IPS DF 6.9 (cell line): Measurements from ENCODE around the gene TMEM229A.
"Not testable (repeated sequence)": the region's sequence is repeated elsewhere in the genome, so short reads cannot be mapped to it uniquely, and the experiment has no call there.

Experiments used
- DNase-seq: peaks from one replicate; pipeline ENCODE4 v3.0.0-alpha.2; 2013; ENCODE audit warnings: low read depth, low spot score
- H3K27ac ChIP-seq: one replicate; pipeline ENCODE4 v1.5.1; 2013; ENCODE audit warnings: low read length, control low read depth
- H3K27me3 ChIP-seq: 2 replicates; pipeline ENCODE4 v1.6.1; 2013; ENCODE audit warnings: mild to moderate bottlenecking, low read length; ENCODE audit not compliant: control insufficient read depth, insufficient read depth
- H3K36me3 ChIP-seq: 2 replicates; pipeline ENCODE4 v1.6.1; 2013; ENCODE audit warnings: low read length; ENCODE audit not compliant: control insufficient read depth, insufficient read depth
- H3K4me1 ChIP-seq: 2 replicates; pipeline ENCODE4 v1.6.1; 2013; ENCODE audit warnings: low read length; ENCODE audit not compliant: control insufficient read depth, insufficient read depth
- H3K4me3 ChIP-seq: 2 replicates; pipeline ENCODE4 v1.5.1; 2013; ENCODE audit warnings: mild to moderate bottlenecking, low read length
- H3K9me3 ChIP-seq: 2 replicates; pipeline ENCODE4 v1.6.1; 2013; ENCODE audit warnings: low read length, inconsistent platforms; ENCODE audit not compliant: control insufficient read depth, insufficient read depth
- whole genome bisulfite sequencing: extraction: QIAGEN DNeasy Blood & Tissue Kit; methylation state at CpG from one replicate; pipeline ENCODE4 v1.1.7; 2013; ENCODE audit warnings: mixed read lengths, missing lambda C conversion rate; ENCODE audit not compliant: insufficient read length, insufficient coverage; 5-methylcytosine and 5-hydroxymethylcytosine counted together

Gene TMEM229A

DNA sequence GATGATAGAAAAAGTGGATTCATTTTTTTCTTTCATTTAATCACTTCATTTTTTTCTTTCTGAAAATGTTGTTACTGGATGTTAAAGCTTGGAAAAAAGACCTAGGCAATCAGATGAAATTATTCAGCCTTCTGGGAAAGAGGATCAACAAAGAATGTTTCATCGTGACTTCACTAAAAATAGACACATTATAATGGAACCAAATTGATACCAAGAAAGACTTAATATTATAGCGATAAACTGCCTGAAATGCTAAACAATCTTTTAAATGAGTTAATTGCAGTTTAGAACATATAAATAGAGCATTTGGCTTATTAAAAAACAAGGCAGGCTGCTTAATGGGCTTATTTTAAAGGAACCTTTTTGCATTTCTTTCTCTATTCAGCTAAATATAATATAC, 25.6 kb upstream of the TMEM229A start:
- Histone ChIP-seq H3K27ac (no peak overlapping the region), H3K36me3 (no peaks in the 10 kb centered on the region), H3K9me3 (no peaks in the 10 kb centered on the region), H3K27me3 (no peaks in the 10 kb centered on the region), H3K4me3 (no peak overlapping the region), H3K4me1 (no peaks in the 10 kb centered on the region)
- no CpG with 5 or more reads among the region's 2 CpGs for WGBS
- no peak for DNase-seq

DNA sequence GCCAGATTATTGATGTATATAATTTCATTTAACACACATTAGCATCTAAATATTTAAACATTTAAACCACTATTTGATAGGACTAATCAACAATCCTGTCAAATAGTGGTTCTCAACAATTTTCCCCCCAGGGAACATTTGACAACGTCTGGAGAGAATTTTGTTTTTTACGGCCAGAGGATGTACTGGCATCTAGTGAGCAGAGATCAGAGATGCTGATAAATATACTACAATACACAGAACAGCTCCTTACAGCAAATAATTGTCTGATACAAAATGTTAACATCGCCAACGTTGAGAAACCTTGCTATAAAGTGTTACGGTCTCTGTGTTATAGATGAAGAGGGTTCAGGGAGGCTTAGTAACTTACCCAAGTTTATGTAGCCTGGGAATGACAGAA, 25.0 kb upstream of the TMEM229A start:
- H3K36me3 ChIP-seq = no peaks in the 10 kb centered on the region
- no peaks in the 10 kb centered on the region for H3K4me1 ChIP-seq
- WGBS = no CpG with 5 or more reads among the region's 5 CpGs
- no peaks in the 10 kb centered on the region for H3K27me3 ChIP-seq
- DNase-seq = no peak
- no peak overlapping the region for H3K4me3 ChIP-seq
- no peak overlapping the region for H3K27ac ChIP-seq
- H3K9me3 ChIP-seq = no peaks in the 10 kb centered on the region

GRCh38 chr7:124056234-124056633, 23.4 kb upstream of the TMEM229A start:
- Histone ChIP-seq H3K4me1 (no peaks in the 10 kb centered on the region), H3K36me3 (no peaks in the 10 kb centered on the region), H3K27ac (no peak overlapping the region), H3K27me3 (no peaks in the 10 kb centered on the region), H3K9me3 (no peaks in the 10 kb centered on the region), H3K4me3 (no peak overlapping the region)
- no peak for DNase-seq
- no CpG with 5 or more reads among the region's 1 CpG for WGBS

DNA sequence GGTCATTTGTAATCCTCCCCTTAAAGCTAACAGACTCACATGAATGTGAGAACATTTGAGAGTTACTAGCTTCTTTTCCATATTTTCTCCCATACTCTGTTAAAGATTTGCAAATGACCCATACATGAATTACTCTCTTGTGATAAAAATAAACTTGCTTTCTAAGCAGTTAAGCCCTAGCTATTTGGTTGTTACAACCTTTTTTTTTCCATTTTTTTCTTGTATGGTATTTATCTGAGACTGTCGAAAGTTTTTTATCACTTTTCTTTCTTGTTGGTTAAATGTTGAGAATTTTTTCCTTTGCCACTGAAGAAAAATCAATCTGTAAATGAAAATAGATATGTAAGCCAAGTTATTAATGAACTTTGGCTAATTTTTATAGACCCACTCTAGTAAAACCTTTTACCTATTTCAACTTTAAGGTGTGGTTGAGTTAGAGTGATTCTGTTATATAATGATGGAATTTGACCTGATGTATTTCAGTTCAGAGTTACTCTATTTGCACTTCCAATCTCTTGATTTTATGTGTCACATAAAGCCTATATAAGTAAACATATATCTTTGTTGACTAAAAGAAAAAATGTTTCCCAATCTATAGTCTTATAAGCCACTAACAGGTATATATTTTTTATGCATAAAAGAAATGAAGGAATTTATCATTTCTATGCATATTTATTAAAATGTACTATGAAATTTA, 19.0 kb upstream of the TMEM229A start:
- Histone ChIP-seq H3K36me3 (no peaks in the 10 kb centered on the region), H3K9me3 (no peaks in the 10 kb centered on the region), H3K27me3 (no peaks in the 10 kb centered on the region), H3K4me3 (no peak overlapping the region), H3K27ac (no peak overlapping the region), H3K4me1 (no peaks in the 10 kb centered on the region)
- DNase-seq = no peak
- no CpG with 5 or more reads among the region's 1 CpG for WGBS

GRCh38 chr7:124042826-124043225, 10.0 kb upstream of the TMEM229A start:
- H3K4me1 ChIP-seq = no peaks in the 10 kb centered on the region
- H3K9me3 ChIP-seq = no peaks in the 10 kb centered on the region
- H3K36me3 ChIP-seq = no peaks in the 10 kb centered on the region
- no CpG with 5 or more reads among the region's 2 CpGs for WGBS
- H3K4me3 ChIP-seq = no peak overlapping the region
- no peak for DNase-seq
- H3K27me3 ChIP-seq = no peaks in the 10 kb centered on the region
- H3K27ac ChIP-seq = no peak overlapping the region

- H3K4me1 ChIP-seq = no peaks in the 10 kb centered on the region
- H3K4me3 ChIP-seq = no peak overlapping the region
- WGBS = no CpG with 5 or more reads among the region's 2 CpGs
- no peaks in the 10 kb centered on the region for H3K27me3 ChIP-seq
- no peaks in the 10 kb centered on the region for H3K9me3 ChIP-seq
- H3K36me3 ChIP-seq = no peaks in the 10 kb centered on the region
- H3K27ac ChIP-seq = no peak overlapping the region
- DNase-seq = no peak
Observed at GRCh38 chr7:124041439-124041838, 8.6 kb upstream of the TMEM229A start.

DNA sequence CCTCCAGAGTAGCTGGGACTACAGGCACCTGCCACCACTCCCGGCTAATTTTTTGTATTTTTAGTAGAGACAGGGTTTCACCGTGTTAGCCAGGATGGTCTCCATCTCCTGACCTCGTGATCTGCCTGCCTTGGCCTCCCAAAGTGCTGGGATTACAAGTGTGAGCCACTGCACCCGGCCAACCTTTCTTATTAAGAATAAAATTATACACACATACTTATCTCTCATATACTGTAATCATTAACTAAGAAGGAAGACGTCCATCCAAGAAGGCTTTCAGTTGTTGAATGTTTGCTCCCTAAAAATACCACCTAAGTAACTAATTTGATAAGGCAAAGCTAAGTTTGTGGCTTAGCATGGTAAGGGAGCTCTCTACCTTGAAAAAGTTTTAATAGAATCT, 5.0 kb upstream of the TMEM229A start:
- not testable (repeated sequence) for H3K27me3 ChIP-seq, H3K9me3 ChIP-seq, H3K4me3 ChIP-seq, H3K27ac ChIP-seq, DNase-seq, H3K4me1 ChIP-seq, H3K36me3 ChIP-seq
- no CpG with 5 or more reads among the region's 5 CpGs for WGBS

DNA sequence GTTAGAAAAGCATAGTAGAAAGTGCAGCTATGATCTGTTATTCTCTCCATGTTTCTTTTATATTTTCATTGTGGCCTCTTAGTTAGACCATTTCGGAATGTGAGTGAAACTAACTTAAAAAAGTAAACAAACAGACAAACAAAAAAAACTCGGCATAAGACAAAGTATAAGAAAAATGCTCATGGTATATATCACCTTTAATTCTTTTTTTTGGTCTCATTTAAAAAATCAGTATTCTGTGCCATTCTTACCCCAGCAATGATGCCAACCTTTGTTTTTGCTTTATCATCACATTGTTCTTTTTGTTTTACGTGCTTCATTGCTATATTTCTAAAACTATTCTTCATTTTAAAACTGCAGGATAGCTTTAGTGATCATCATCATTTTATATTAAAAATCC, 2.8 kb upstream of the TMEM229A start:
- H3K4me3 ChIP-seq = no peak overlapping the region
- no peaks in the 10 kb centered on the region for H3K4me1 ChIP-seq
- no peak for DNase-seq
- no peak overlapping the region for H3K27ac ChIP-seq
- H3K36me3 ChIP-seq = no peaks in the 10 kb centered on the region
- peaks cover 12% of the 10 kb centered on the region; the same call in 1 of the 2 replicates for H3K27me3 ChIP-seq
- H3K9me3 ChIP-seq = no peaks in the 10 kb centered on the region
- no CpG with 5 or more reads among the region's 3 CpGs for WGBS

DNA sequence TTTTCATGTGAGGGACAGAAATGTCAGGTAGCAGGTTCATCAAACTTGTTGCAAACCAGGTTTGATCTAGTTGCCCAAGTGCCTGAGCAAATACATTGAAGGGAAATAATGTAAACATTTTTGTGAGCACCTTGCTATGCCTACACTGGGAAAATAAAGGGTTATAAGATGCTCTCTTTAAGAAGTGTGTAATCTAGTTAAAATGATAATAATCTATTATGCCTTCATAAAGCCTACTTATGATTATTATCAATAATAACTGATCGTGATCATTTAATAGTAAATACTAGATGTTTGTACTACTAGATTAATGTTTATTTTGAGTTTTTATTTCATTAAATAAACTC, 1.9 kb upstream of the TMEM229A start:
- Histone ChIP-seq H3K4me1 (no peaks in the 10 kb centered on the region), H3K4me3 (no peak overlapping the region), H3K9me3 (no peaks in the 10 kb centered on the region), H3K27me3 (peaks cover 12% of the 10 kb centered on the region; the same call in 1 of the 2 replicates), H3K27ac (no peak overlapping the region), H3K36me3 (no peaks in the 10 kb centered on the region)
- WGBS = no CpG with 5 or more reads among the region's 1 CpG
- DNase-seq = no peak

- no peak for DNase-seq
- Histone ChIP-seq H3K27me3 (peaks cover 12% of the 10 kb centered on the region; the same call in 1 of the 2 replicates), H3K36me3 (no peaks in the 10 kb centered on the region), H3K4me3 (no peak overlapping the region; the same call in 1 of the 2 replicates), H3K9me3 (no peaks in the 10 kb centered on the region), H3K4me1 (no peaks in the 10 kb centered on the region), H3K27ac (no peak overlapping the region)
- no CpG with 5 or more reads among the region's 16 CpGs for WGBS
Observed at GRCh38 chr7:124033807-124034753, 1.2 kb upstream of the TMEM229A start.
